ENCODE measurements around the gene UBASH3A.

DNA sequence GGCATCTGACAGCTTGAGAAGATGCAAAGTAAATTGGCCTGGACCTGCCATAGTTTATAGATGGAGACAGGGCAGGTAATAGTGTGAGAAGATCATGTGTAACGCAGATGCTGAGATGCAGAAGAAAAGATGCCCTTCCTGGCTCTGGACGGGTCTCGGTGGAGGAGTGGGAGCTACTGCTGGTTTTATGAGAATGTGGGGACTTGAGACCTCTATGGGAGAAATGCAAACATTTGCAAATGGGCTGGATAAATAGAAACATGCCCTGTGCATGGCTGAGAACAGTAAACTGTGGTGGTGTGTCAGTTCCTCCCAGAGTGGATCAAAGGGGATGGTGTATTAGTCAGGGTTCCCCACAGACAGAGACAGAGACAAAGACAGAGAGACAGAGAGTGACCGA, 21.9 kb downstream of the UBASH3A start:
- TF ChIP-seq, protein P1, sequence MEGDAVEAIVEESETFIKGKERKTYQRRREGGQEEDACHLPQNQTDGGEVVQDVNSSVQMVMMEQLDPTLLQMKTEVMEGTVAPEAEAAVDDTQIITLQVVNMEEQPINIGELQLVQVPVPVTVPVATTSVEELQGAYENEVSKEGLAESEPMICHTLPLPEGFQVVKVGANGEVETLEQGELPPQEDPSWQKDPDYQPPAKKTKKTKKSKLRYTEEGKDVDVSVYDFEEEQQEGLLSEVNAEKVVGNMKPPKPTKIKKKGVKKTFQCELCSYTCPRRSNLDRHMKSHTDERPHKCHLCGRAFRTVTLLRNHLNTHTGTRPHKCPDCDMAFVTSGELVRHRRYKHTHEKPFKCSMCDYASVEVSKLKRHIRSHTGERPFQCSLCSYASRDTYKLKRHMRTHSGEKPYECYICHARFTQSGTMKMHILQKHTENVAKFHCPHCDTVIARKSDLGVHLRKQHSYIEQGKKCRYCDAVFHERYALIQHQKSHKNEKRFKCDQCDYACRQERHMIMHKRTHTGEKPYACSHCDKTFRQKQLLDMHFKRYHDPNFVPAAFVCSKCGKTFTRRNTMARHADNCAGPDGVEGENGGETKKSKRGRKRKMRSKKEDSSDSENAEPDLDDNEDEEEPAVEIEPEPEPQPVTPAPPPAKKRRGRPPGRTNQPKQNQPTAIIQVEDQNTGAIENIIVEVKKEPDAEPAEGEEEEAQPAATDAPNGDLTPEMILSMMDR (optimal IDR thresholded peaks at IDR 0.05 in 1 of 3, IDR thresholded peaks at IDR 0.05 in 1 of 3, conservative IDR thresholded peaks at IDR 0.05 in 1 of 3; ENCODE audit: extremely low read depth in 1 of 3, insufficient read depth in 2 of 3, low read length in 3 of 3), result no peak
- no peak for TF ChIP-seq EZH2 (IDR thresholded peaks at IDR 0.05; ENCODE audit: low read length)
